Activated gamma-delta T cell (primary cell): ENCODE results near the gene MOK.
A peak's percentile ranks its signal among the peaks of the same experiment; 100 is the strongest.
"Not testable (repeated sequence)": the region's sequence is repeated elsewhere in the genome, so short reads cannot be mapped to it uniquely, and the experiment has no call there.

ENCODE experiments used
- DNase-seq: peaks from one replicate; lab custom pipeline; 2025; lab: John Stamatoyannopoulos, UW

Gene MOK

DNA sequence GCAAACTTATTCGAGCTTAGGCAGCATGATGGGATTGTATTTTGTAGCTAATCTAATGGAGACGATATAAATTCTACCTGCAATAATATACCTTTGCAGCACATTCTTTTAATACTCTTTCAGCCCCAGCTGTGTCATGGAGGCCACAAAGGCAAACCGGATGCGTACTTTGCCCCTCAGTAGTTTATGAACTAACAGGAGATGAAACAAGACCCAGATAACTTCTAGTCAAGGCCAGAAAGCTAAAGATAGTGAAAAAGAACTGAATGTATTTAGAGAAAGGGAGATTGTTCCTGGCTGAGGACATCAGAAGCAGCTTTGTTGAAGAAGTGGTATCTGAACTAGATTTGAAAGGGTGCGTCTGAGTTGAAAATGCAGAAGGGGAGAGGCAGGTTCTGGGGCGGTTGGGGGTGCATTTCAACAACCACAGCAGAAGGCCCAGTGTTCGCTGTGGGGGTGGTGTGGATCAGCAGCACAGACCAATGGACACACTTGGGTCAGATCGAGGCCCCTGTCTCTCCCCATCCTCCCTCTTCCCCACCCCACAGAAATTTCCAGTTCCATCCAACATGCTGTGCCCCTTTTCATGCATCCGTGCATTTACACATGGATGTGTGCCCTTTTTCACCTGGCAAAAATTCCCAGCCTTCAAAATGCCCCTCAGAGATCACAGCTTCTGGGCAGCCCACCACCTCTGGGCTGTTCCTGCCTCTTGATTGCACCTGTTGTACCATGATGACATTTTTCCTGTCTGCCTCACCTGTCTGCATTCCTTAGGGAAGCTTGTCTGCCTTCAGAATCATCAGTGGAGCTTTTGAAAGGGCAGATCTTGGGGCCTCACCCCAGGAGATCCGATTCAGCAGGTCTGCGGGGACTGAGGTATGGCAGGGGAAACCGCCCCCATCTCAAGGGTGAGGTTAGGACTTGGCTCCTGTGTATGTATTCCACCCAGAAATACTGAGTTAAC is 16.8 kb upstream of the MOK start:
- no peak for DNase-seq

DNA sequence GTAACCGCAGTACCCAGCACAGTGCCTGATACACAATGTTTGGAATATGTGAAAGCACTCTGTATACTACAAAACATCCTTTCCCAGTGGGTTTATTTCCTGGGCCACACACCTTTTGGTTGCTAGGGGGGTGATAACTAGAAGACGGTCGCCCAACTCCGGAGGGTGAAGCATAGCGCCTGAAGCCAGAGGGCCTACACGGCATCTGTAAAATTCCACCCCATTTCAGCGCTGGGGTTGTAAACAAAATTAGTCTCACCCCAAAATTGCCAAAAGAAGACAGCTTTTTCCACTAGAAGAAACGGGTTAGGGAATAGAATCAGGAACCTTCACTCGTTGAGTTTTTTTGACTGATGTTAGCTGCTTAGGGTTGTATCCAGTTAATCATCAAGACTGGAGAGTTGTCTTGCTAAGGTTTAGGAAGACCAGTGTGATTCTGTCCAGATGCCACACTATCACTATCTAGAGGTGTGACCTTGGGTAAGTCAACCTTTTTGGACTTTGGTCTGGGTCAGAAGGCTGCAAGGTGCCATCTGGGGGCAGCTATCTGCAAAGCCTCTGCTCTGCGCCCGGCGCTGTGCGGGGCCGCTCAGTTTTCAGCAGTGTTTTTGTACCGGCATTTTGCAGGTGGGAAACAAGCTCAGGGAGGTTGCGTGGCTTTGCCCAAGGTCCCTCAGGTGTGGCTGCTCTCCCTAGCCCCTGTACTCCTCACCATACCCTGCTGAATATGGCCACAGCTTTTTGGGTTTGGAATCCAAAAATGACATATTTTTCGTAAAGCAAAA is 15.9 kb upstream of the MOK start:
- no peak for DNase-seq

DNA sequence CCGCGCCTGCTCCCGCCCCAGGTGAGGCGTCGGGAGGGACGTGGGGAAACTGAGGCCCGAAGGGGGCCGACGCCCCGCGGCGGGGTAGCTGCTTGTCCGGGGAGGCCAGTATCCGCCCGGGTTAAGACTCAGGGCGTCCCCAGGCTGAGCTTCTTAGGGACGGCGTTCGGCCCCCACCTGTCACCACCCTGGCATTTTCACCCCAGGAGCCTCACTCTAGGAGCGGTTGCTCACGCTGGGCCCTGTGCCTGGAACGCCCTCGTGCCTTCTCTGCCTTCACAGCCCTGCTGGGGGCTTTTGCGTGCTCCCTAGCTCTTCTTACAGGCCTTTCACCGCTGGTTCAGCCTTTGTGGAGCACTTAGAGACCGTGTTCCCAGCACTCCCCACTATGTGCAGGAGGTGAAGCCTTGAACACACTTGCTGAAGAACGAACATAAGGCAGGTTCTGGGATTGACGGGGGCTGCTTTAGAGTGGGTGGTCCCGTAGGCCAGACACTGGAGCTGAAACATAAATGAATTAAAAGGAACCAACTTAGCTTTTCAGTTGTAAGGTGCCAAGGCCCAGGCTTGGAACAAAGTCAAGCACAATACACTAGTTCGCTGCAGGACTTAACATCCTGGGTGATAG is 15.2 kb upstream of the MOK start:
- DNase-seq = no peak

DNA sequence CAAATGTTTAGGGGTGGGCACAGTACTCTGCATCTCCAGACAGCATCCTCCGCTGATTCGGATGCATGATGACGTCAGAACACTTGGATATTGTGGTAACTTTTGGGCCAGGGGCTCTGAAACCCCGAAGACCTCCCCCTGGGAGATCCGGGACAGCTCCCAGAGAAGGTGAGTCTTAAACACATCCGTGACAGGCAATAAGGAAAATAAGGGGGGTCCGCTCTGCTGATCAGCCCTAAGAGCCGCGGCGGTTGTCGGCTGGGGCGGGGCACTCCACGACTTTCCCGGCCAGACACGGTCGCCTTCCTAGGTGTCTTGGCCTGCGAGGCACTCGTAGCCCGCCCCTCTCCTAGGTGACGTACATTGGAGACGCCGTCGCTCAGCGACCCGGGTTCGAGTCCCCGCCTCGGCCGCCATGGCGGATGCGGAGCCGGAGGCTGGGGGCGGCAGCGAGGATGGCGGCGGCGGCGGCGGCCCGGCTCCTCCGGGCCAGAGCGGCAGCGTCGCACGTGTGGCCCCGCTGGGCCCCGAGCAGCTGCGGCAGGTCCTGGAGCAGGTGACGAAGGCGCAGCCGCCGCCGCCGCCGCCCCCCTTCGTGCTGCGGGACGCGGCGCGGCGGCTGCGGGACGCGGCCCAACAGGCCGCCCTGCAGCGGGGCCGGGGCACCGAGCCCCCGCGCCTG is 14.5 kb upstream of the MOK start, which contains the start of gene ZNF839:
ZNF839 (plus strand) TSS at position 396 of the 682 bp plus-strand sequence; CDS start at position 416, 20 bp downstream.
- DNase-seq = peak; percentile 81

DNA sequence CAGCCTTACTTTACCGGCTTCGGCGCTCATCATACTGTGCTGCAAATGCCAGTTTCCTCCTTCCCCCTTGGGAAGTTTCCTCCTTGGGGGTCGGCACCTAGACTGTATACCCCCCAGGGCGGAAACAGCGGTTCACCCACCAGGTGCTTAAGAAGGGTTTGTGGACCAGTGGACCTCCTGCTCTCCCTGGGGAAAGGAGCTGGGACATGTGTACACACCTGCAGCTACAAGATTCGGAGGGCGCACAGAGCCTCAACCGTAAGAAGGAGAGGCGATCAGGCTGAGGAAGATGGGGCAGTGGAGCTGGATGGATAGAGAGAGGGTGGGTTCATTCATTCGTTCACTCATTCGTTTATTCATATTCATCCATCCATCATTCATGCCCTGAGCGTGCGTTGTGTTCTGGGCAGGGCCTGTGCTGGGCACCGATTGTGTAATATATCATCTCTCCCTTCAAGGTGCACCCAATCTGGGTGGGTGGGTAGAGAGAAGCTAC is 13.9 kb upstream of the MOK start:
- no peak for DNase-seq

DNA sequence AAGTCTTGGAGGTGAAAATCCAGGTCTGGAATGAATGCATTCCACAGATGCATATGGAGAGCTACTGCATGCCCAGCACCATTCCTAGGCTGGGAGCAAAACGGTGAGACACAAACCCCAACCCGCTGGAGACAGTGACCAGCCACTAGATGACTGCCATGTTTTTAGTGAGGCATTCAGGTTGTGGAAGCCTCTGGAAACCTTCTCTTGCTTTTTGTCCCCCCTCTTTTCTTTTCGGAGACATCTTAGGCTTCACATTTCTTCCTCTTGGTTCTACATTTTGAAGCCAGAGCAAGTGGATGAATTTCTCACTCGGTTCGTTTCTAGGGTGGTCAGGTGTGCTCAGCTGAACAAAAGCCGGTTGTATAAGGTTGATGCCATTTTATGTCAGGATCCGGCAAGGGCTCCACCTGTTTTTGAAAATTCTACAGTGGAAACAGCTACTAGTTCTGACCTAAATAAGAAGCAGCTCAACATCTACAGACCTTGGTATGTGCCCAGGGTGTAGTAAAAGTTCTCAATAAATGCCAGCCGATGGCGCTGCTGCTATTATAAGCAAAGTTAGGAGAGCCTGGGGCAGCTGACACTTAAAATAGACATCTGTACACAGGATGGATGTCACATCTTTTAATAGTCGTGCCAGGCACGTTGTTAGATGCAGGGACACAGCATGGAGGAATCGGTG is 12.7 kb upstream of the MOK start:
- no peak for DNase-seq

DNA sequence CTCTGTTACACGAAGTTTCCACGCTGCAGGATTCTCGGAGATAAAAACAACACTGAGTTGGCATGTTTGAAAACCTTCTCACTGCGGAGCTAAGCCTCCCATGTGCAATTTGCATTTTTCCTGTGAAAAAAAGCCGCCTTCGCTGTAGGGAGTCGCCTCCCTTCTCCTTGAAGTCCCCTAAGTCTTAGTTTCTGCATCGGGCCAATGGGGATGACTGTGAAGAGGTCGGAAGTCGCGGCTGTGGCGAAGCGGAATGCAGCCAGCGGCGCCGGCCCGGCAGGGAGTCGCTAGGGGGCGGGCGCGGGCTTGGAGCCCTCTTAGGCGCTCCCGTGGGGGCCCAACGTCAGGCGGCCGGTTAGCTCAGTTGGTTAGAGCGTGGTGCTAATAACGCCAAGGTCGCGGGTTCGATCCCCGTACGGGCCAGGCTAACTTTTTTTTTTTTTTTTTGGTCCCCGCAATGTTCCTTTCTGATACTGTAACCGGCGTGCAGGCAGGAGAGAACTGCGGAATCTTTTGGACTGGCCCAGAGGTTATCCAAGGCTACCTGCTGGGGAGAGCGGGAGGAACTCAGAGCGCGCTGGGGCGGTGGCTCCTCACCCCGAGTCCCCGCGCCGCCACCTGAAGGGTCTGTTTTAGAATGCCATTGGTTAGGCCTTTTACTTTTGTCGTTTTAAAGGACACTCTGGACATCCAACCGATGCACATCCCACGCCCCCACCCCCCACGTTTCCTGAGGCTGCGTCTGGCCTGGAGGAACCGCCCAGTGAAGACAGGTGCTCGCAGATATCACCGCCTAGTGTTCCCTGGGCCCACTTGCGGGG is 12.0 kb upstream of the MOK start:
- DNase-seq = peak; percentile 94

DNA sequence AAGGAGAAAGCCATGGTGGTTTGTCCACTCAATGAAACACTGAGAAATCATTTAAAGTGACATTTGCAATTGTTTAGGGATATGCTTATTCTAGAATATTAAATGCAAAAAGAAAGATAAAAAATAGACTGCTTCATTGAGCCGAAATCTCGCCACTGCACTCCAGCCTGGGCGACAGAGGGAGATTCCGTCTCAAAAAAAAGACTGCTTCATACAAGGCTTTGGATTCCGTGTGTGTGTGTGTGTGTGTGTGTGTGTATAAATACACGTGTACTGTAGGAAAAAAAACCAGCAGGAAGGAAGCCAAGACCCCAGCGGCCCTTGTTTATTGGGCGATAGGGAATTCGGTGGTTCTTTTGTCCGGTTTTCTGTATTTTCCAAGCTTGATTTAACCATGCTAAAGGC is 11.4 kb upstream of the MOK start:
- DNase-seq = no peak

DNA sequence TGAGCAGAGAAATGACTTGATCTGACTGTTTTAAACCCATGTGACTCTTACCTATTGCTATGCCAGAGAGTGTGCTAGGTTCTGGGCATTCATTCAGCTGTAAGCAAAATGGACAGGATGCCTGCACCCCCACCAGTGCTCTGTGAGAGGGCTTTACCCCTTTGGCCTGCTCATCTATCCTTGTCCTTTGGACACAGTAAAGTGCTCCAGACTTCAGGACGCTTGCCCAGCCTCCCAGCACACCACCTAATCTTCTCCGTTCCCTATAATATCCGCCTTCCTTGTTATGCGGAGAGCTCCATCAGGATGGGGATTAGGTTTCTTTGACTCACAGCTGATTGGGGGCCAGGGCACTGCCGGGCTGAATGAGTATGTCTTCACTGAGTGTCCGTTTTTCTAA is 10.2 kb upstream of the MOK start:
- DNase-seq = no peak

DNA sequence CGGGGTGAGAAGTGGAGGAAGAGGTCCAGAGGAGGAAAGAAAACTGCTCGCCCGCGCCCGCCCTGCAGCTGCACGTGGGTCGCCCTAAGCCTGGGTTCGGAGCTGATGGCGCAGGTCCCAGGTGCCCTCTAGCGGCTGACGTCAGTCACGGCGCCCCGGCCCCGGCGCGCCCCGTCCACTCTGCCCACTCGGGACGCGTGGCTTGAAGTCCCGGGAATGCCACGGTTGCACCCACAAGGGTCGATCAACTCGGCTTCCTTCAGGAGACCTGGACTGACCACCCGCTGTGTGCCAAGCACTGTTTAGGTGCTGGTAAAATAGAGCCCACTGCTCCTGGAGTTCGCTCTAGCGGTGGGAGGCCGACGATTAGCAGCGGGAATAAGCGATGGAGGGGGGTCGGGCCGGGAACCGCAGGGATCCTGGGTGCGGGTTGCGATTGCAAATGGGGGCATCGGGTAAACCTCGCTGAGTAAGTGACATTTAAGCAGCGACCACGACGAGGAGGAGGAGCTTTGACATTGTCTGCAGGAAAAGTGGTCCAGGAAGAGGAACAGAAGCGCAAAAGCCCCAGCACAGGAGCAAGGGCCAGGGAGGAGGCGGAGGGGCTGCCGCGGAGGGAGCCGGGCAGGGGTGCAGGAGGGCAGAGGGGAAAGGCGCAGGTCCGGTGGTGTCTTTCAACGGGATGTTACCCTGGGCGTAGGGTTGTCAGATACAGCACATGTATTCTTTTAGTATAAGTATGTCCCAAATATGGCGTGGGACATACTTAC is 9.5 kb upstream of the MOK start:
- DNase-seq = peak; percentile 63

DNA sequence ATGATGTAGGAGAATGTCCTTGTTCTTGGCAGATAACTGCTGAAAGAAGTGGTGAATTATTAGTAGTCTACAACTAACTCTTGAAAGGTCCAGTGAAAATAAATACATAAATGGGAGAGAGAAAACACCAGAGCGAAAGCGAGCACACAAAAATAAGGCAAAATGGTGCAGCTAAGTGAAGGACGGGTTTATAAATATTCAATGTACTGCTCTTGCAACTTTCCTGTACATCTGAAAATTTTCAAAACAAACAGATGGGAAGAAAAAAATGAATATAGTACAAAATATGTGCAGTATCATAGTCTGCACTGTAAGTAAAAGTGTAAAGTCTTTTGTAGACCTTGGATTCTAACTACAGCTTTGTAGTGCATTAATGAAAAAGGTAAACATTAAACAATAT is 1.3 kb downstream of the MOK start:
- no peak for DNase-seq

DNA sequence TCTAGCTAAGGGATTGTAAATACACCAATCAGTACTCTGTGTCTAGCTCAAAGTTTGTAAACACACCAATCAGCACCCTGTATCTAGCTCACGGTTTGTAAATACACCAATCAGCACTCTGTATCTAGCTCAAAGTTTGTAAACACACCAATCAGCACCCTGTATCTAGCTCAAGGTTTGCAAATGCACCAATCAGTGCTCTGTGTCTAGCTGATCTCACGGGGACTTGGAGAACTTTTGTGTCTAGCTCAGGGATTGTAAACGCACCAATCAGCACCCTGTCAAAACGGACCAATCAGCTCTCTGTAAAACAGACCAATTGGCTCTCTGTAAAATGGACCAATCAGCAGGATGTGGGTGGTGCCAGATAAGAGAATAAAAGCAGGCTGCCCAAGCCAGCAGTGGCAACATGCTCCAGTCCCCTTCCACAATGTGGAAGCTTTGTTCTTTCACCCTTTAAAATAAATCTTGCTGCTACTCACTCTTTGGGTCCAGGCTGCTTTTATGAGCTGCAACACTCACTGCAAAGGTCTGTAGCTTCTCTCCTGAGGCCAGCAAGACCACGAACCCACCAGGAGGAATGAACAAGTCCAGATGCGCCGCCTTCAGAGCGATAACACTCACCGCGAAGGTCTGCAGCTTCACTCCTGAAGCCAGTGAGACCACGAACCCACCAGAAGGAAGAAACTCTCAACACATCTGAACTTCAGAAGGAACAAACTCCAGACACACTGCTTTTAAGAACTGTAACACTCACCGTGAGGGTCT is 6.5 kb downstream of the MOK start:
- DNase-seq = not testable (repeated sequence)

DNA sequence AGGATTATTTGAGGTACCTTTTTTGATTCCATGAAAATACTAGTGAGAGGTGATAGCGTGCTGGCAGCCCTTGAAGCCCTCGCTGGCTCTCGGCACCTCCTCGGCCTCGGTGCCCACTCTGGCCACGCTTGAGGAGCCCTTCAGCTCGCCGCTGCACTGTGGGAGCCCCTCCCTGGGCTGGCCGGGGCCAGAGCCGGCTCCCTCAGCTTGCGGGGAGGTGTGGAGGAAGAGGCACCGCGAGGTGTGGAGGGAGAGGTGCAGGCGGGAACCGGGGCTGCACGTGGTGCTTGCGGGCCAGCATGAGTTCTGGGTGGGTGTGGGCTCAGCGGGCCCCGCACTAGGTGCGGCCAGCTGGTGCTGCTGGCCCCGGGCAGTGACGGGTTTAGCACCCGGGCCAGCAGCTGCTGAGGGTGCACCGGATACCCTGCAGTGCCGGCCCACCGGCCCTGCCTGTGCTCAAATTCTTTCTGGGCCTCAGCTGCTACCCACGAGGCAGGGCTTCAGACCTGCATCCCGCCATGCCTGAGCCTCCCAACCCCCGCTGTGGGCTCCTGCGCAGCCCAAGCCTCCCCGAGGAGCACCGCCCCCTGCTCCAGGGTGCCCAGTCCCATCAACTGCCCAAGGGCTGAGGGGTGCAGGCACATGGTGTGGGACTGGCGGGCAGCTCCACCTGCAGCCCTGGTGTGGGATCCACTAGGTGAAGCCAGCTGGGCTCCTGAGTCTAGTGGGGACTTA is 7.4 kb downstream of the MOK start:
- no peak for DNase-seq

DNA sequence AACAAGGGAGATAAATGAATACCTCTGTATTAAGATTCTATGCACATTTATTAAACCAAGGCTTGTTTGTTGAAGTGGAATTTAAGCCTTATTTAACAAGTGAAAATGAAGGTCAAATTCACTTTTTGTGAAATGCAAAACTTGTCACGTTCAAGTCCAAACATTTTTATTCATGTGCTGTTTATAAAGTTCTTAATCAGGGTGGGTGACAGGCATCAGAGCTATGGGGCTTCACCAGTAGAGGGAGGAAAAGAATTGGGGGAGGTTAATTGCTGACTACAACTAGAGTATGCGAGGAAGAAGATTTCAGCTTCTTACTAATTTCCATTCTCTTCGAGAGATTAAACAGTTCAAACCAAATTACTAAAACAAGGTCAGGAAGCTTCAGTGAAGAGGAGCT is 9.7 kb downstream of the MOK start:
- DNase-seq = no peak

DNA sequence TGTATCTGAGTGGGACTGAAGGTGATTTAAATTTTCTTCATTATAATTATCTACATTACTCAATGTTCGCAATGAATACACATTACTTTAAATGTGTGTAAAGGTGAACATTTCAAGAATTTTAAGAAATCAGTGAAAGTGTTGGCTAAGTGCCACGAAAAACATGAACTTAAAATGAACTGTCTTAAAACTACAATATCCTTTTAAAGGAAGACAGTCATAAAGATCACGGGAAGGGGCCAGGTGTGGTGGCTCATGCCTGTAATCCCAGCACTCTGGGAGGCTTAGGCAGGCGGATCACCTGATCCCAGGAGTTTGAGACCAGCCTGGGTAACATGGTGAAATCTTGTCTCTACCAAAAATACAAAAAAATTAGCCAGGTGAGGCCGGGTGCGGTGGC is 11.2 kb downstream of the MOK start:
- DNase-seq = no peak

DNA sequence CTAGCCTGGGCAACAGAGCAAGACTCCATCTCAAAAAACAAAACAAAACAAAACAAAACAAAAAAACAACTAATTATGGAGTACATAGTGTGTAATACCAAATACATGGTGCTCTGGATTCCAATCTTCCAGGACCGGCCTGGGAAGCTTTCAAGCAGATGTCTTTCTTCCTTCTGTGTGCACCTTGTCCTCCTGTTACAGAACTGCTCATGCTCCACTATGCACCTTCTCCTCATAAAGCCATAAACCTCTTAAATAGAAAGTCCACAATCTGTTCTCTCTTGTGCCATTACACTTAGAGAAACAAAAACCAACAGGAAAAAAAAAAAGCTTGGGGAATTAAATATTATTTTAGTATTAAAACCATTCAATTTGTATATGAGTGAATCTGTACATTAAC is 12.5 kb downstream of the MOK start:
- no peak for DNase-seq

DNA sequence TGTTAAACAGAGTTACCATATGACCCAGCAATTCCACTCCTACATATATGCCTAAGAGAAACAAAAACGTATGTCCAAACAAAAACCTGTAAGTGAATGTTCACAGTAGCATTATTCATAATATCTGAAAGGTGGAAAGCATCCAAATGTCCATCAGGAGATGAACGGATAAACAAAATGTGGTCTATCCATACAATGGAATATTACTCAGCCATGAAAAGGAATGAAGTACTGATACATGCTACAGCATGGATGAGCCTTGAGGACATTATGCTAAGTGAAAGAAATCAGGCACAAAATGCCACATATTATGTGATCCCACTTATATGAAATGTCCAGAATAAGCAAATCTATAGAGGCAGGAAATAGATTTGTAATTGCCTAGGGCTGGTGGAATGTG is 16.8 kb downstream of the MOK start:
- no peak for DNase-seq

DNA sequence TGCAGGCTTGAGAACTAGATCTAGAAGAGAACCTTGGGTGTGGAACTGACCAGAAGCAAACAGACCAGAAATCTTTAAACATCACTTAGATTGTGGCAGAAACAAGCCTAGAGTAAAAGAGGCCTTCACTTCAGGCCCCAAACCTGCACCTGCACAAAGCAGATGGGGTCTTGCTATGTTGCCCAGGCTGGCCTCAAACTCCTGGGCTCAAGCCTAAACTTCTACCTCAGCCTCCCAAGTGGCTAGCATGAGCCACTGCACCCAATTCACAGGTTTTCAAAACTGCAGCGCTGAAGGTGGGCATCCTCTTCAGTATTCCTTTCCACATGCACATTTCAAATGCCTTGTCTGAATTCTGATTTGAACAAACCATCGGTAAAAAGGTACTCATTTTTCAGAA is 19.9 kb downstream of the MOK start:
- DNase-seq = no peak
